HEK293T (cell line): ENCODE measurements around the gene GGA1.
A peak's percentile ranks its signal among the peaks of the same experiment; 100 is the strongest.
"Not testable (repeated sequence)": the region's sequence is repeated elsewhere in the genome, so short reads cannot be mapped to it uniquely, and the experiment has no call there.

Experiments used
- CTCF ChIA-PET: fragments of 350-600 bp; formaldehyde crosslinking; extraction: SDS; loops from one replicate; lab custom pipeline; 2021; ENCODE audit warnings: antibody characterized with exemption, inconsistent platforms; lab: Yijun Ruan, JAX
- POLR2A ChIA-PET: fragments of 350-600 bp; formaldehyde crosslinking; extraction: SDS; loops from one replicate; lab custom pipeline; 2020; ENCODE audit warnings: antibody characterized with exemption, inconsistent platforms; lab: Yijun Ruan, JAX
- DNase-seq: peaks from one replicate; pipeline ENCODE4 v3.0.0; 2012; ENCODE audit warnings: mixed read lengths; ENCODE audit errors: extremely low spot score
- ARNT ChIP-seq: fragments of 450-650 bp; IDR thresholded peaks from 2 replicates; pipeline ENCODE4 v1.6.1; 2017; ENCODE audit warnings: mild to moderate bottlenecking
- BHLHE40 ChIP-seq: fragments of 450-650 bp; IDR thresholded peaks from 2 replicates; pipeline ENCODE4 v1.6.1; 2016; ENCODE audit warnings: mild to moderate bottlenecking, moderate library complexity, borderline replicate concordance
- CTBP1 ChIP-seq: fragments of 450-650 bp; IDR thresholded peaks from 2 replicates; pipeline ENCODE4 v1.6.1; 2016; ENCODE audit warnings: borderline replicate concordance
- ELF4 ChIP-seq: fragments of 450-650 bp; IDR thresholded peaks from 2 replicates; pipeline ENCODE4 v1.6.1; 2017; ENCODE audit warnings: antibody characterized with exemption
- FOXA1 ChIP-seq: fragments of 450-650 bp; IDR thresholded peaks from 2 replicates; pipeline ENCODE4 v1.6.1; 2016; ENCODE audit warnings: mild to moderate bottlenecking
- FOXK2 ChIP-seq: fragments of 450-650 bp; IDR thresholded peaks from 2 replicates; pipeline ENCODE4 v1.6.1; 2016; ENCODE audit warnings: mild to moderate bottlenecking
- FOXM1 ChIP-seq: fragments of 450-650 bp; IDR thresholded peaks from 2 replicates; pipeline ENCODE4 v1.6.1; 2017; ENCODE audit warnings: mild to moderate bottlenecking, borderline replicate concordance
- HDGF ChIP-seq: fragments of 450-650 bp; IDR thresholded peaks from 2 replicates; pipeline ENCODE4 v1.6.1; 2017; ENCODE audit warnings: antibody characterized with exemption, borderline replicate concordance
- L3MBTL2 ChIP-seq: fragments of 450-650 bp; conservative IDR thresholded peaks from 2 replicates; pipeline ENCODE4 v1.6.1; 2016; ENCODE audit warnings: mild to moderate bottlenecking
- LEF1 ChIP-seq: fragments of 450-650 bp; IDR thresholded peaks from 2 replicates; pipeline ENCODE4 v1.6.1; 2017; ENCODE audit warnings: mild to moderate bottlenecking, borderline replicate concordance
- NFRKB ChIP-seq: fragments of 450-650 bp; IDR thresholded peaks from 2 replicates; pipeline ENCODE4 v1.6.1; 2016; ENCODE audit warnings: mild to moderate bottlenecking, moderate library complexity
- SP1 ChIP-seq: fragments of 450-650 bp; IDR thresholded peaks from 2 replicates; pipeline ENCODE4 v1.6.1; 2017
- SUZ12 ChIP-seq: fragments of 450-650 bp; IDR thresholded peaks from 2 replicates; pipeline ENCODE4 v1.6.1; 2016; ENCODE audit warnings: mild to moderate bottlenecking
- TARDBP ChIP-seq: fragments of 450-650 bp; IDR thresholded peaks from 2 replicates; pipeline ENCODE4 v1.6.1; 2016
- ZNF384 ChIP-seq: fragments of 450-650 bp; IDR thresholded peaks from 2 replicates; pipeline ENCODE4 v1.6.1; 2016
- TF ChIP-seq, protein P1 (sequence below): fragments of 450-650 bp; IDR thresholded peaks from 2 replicates; pipeline ENCODE4 v1.6.1; 2016

Gene GGA1

DNA sequence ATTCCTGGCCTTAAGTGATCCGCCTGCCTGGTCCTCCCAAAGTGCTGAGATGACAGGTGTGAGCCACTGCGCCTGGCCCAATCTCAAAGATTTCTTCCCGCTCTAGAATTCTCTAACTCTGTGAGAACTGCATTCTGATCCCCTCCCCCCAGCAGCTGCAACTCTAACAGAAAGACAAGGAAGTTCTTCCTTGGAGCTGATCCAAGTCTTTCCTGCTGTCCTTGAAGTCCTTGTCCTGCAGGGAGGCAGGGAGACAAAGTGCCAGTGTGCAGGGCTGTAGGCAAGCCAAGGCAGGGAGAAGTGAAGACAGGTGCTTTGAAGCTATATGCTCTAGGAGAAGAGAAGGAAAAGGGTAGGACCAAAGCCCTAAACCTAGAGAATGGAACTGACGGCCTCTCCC is 9.5 kb upstream of the GGA1 start:
- DNase-seq: no peak
- ChIA-PET POLR2A (interaction anchor here (1.8 kb wide), 1 partner anchor 9 kb away, joined by 9 read pairs; the partner anchor contains the start of gene GGA1), CTCF (interaction anchor here (0.6 to 1.2 kb wide), 3 partner anchors 9 to 37 kb away, joined by 3 read pairs; no protein-coding TSS in a partner anchor)
- TF ChIP-seq NFRKB (no peak), SP1 (no peak)

DNA sequence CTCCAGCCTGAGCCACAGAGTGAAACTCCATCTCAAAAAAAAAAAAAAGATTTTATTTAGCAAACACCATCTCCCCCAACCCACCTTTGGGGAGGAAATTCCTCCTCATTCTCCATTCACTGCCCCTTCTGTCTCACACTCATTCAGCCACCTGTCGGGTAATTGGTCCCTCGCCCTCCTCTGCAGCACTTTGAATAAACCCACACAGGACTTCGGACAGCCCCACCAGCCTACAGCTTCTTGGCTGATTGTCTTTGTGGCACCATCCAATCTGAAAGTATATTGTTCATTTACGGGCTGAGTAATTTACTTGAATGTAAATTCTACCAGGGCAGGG is 7.5 kb upstream of the GGA1 start:
- no peak for DNase-seq
- TF ChIP-seq TARDBP (no peak), FOXK2 (no peak), BHLHE40 (no peak), FOXA1 (no peak), LEF1 (no peak), ELF4 (no peak), ZNF384 (no peak)
- ChIA-PET CTCF (interaction anchor here (1.9 kb wide), 1 partner anchor 9 kb away, joined by 16 read pairs; no protein-coding TSS in a partner anchor), POLR2A (interaction anchor here (2.4 kb wide), 1 partner anchor 9 kb away, joined by 7 read pairs; no protein-coding TSS in a partner anchor)

DNA sequence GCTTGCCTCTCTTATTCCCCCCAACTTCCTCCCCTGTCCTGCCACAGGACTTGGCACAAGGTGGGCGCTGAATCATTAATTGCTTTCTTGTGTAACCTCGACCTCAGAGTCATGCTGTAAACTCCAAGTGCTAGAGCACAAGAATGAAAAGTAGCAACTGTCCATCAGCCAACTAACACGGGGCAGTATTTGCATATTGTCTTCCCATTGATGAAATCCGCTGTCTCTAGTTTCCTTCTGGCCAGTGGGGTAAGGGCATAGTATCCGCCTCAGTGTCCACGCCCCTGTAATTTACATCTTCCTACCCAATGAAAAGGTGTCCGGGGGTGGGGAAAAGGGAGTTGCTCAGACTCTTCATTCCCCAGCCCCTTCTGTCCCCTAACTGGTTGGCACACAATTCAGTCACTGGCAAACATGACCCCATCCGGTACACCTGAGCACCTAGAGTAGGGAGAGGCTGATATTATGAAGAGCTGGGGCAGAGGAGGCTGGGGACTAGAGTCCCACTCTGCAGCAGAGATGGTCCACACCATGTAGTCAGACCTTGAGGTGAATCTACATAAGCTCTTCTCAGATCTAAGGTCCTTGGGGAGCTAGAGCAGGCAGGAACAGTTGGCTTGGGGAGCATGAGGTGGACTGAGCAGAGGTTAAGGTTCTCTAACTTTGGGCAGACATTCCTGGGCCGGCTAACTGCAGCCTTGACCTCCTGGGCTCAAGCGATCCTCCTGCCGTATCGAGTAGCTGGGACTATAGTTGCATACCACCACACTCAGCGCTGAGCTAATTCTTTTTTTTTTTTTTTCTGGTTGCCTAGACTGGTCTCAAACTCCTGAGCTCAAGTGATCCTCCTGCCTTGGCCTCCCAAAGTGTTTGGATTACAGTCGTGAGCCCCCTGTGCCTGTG is 6.8 kb upstream of the GGA1 start:
- TF ChIP-seq FOXK2 (no peak), ZNF384 (peak; percentile 53; the same call in 1 of the 2 replicates)
- TF ChIP-seq, protein P1, sequence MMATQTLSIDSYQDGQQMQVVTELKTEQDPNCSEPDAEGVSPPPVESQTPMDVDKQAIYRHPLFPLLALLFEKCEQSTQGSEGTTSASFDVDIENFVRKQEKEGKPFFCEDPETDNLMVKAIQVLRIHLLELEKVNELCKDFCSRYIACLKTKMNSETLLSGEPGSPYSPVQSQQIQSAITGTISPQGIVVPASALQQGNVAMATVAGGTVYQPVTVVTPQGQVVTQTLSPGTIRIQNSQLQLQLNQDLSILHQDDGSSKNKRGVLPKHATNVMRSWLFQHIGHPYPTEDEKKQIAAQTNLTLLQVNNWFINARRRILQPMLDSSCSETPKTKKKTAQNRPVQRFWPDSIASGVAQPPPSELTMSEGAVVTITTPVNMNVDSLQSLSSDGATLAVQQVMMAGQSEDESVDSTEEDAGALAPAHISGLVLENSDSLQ: peak; percentile 98
- ChIA-PET CTCF (interaction anchor here (0.5 to 1.9 kb wide), 4 partner anchors 9 to 60 kb away, joined by 3 to 16 read pairs (median 4); no protein-coding TSS in a partner anchor), POLR2A (interaction anchor here (2.4 kb wide), 1 partner anchor 9 kb away, joined by 7 read pairs; no protein-coding TSS in a partner anchor)
- DNase-seq: peak; percentile 60

DNA sequence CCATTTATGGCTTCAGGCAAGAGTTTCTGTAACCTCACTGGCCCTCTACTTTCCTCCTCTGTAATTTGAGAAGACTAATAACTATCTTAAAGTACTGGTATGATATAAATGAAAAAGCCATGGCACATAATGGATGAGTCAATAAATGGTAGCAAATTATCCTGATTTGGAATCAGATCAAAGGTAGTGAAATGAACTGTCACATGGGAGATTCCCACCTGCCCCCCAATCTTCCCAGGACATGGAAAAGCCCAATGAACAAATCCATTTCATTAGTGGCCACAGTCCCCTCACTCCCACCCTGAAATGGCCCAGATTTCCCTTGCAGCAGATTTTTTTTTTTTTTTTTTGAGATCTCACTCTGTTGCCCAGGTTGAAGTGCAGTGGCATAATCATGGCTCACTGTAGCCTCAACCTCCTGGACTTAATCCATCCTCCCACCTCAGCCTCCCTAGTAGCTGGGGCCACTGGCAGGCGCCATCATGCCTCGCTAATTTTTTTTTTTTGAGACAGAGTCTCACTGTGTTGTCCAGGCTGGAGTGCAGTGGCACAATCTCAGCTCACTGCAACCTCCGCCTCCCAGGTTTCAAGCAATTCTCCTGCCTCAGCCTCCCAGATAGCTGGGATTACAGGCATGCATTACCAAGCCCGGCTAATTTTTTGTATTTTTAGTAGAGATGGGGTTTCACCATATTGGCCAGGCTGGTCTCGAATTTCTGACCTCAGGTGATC is 5.9 kb upstream of the GGA1 start:
- CTCF ChIA-PET: interaction anchor here (0.6 to 1.9 kb wide), 4 partner anchors 10 to 61 kb away, joined by 3 to 16 read pairs (median 4); no protein-coding TSS in a partner anchor
- POLR2A ChIA-PET: interaction anchor here (2.4 kb wide), 1 partner anchor 10 kb away, joined by 7 read pairs; no protein-coding TSS in a partner anchor
- DNase-seq: not testable (repeated sequence)

DNA sequence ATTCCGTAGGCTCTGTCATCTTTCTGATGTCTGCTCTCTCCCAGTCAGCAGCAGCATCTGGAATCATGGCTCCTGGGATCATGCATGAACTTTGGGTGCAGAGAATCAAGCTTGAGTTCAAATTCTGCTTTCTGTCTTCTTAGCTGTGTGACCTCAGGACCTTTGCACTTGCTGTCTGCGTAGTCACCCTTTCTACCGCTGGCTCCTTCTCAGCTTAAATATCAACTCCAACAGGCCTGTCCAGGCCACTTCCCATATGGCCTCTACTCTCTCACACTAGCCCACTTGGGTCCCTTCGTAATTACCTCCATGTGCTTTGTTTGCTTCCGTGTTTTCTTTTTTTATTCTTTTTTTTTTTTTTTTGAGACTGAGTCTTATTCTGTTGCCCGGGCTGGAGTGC is 4.6 kb upstream of the GGA1 start:
- no peak for TF ChIP-seq FOXK2
- no peak for TF ChIP-seq L3MBTL2
- TF ChIP-seq ARNT: no peak
- no peak for TF ChIP-seq ZNF384
- TF ChIP-seq TARDBP: no peak
- no peak for DNase-seq
- POLR2A ChIA-PET: interaction anchor here (1.4 kb wide), 1 partner anchor 12 kb away, joined by 4 read pairs; no protein-coding TSS in a partner anchor
- CTCF ChIA-PET: interaction anchor here (7.1 kb wide), 1 partner anchor 14 kb away, joined by 47 read pairs; no protein-coding TSS in a partner anchor

DNA sequence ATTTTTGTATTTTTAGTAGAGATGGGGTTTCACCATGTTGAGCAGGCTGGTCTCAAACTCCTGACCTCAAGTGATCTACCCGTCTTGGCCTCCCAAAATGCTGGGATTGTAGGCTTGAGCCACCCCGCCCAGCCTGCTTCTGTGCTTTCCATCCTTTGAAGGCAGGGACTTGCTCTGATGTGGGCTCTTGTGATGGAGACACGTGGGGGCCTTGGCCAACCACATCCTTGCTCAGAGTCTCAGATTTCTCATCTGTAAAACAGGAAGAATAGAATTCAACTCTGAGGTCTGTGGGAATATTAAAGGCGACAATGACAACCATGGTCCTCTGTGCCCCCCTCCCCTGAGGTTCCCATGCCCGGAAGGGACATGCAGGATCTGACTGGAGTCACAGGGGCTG is 3.8 kb upstream of the GGA1 start:
- no peak for DNase-seq
- POLR2A ChIA-PET: no interaction called here
- CTCF ChIA-PET: interaction anchor here (7.1 kb wide), 1 partner anchor 14 kb away, joined by 47 read pairs; no protein-coding TSS in a partner anchor
- TF ChIP-seq SUZ12 (no peak), ELF4 (no peak), TARDBP (no peak), FOXK2 (no peak), ARNT (no peak), LEF1 (no peak), SP1 (no peak), BHLHE40 (no peak), CTBP1 (no peak), FOXM1 (no peak), HDGF (no peak), NFRKB (no peak), L3MBTL2 (no peak), ZNF384 (no peak), FOXA1 (no peak)
- TF ChIP-seq, protein P1: no peak
